Measurements from ENCODE around the gene RHOXF2. TPM values are rescaled to one million over a fixed set of nuclear protein-coding genes. Genes with fewer than 3 reads are reported as not detected.
"Not testable (repeated sequence)": the region's sequence is repeated elsewhere in the genome, so short reads cannot be mapped to it uniquely, and the experiment has no call there.

RHOXF2 gene
- polyA plus RNA-seq, 1 experiment = not detected

DNA sequence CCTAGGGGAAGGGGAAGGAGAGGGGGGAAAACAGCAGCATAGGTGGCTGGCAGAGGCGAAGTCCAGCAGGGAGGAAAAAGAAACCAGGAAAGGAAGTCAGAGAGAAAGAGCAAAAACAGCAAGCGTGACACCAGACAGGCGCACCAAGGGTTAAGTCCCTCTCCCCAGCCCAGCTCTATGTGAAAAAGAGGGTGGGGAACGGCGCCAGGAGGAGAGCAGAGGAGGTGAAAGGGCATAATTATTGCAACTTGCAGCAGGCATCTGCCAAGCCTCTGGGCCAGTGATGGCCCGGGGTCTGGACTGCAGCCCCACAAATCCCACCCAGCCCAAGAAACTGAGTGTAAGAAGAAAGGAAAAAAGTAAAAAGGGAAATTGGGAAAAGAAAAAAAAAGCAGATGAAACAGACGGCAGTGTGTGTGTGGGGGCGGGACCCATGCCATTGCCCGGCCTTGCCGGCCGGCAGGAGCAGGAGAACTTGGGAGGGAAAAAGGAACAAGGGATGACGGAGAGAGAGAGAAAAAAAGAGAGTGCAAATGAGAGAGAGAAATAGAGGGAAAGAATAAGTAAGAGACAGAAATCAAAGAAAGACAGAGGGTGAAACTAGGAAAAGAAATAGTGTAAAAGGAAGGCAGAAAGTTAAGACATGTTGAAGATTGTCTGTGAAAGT is 14.1 kb upstream of the RHOXF2 start:
- DNase-seq (ENCODE audit: low read depth) = no peak
- H3K4me3 ChIP-seq (ENCODE audit: low read depth, low read length) = no peak overlapping the region
- no peaks in the 10 kb centered on the region for H3K27me3 ChIP-seq (ENCODE audit: control insufficient read depth, insufficient read depth, low read length)
- H3K36me3 ChIP-seq (ENCODE audit: control insufficient read depth, insufficient read depth, low read length) = no peaks in the 10 kb centered on the region
- TF ChIP-seq, protein P1, sequence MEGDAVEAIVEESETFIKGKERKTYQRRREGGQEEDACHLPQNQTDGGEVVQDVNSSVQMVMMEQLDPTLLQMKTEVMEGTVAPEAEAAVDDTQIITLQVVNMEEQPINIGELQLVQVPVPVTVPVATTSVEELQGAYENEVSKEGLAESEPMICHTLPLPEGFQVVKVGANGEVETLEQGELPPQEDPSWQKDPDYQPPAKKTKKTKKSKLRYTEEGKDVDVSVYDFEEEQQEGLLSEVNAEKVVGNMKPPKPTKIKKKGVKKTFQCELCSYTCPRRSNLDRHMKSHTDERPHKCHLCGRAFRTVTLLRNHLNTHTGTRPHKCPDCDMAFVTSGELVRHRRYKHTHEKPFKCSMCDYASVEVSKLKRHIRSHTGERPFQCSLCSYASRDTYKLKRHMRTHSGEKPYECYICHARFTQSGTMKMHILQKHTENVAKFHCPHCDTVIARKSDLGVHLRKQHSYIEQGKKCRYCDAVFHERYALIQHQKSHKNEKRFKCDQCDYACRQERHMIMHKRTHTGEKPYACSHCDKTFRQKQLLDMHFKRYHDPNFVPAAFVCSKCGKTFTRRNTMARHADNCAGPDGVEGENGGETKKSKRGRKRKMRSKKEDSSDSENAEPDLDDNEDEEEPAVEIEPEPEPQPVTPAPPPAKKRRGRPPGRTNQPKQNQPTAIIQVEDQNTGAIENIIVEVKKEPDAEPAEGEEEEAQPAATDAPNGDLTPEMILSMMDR (IDR thresholded peaks at IDR 0.05; ENCODE audit: insufficient read depth, low read depth, low read length) = no peak
- POLR2A ChIA-PET = no interaction called here
- CTCF ChIA-PET = no interaction called here

DNA sequence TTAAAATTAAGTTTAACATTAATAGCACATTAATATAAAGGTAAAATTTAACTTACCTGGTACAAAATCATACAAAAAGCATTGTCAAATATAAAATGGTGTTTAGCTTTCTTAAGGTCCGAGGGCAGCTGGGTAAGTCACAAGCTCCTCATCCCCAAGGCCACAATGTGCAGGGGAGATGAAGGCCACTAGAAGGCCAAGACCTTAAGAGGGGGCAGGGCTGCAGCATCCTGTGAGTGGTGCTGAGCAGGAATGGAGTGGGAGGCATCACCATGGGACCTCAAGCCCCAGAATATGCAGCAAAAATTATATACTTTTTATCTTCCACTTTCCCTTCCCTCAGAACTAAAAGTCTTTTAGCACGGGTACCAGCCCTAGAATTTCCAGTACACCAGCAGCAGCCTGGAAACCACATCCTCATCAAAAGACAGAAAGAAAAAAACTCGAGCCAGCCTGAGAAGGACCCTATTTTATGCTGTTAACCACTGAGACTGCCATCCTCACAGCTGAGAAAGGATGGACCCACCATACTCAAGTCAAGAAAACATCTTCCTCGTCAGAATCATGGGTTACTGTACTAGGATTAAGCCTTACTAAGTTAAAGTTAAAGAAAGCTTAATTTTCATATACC is 13.0 kb upstream of the RHOXF2 start:
- ChIA-PET CTCF (no interaction called here), POLR2A (no interaction called here)
- Histone ChIP-seq H3K4me3 (ENCODE audit: low read depth, low read length) (no peak overlapping the region), H3K27me3 (ENCODE audit: control insufficient read depth, insufficient read depth, low read length) (no peaks in the 10 kb centered on the region), H3K36me3 (ENCODE audit: control insufficient read depth, insufficient read depth, low read length) (no peaks in the 10 kb centered on the region)
- no peak for DNase-seq (ENCODE audit: low read depth)
- TF ChIP-seq, protein P1 (IDR thresholded peaks at IDR 0.05; ENCODE audit: insufficient read depth, low read depth, low read length) = no peak

DNA sequence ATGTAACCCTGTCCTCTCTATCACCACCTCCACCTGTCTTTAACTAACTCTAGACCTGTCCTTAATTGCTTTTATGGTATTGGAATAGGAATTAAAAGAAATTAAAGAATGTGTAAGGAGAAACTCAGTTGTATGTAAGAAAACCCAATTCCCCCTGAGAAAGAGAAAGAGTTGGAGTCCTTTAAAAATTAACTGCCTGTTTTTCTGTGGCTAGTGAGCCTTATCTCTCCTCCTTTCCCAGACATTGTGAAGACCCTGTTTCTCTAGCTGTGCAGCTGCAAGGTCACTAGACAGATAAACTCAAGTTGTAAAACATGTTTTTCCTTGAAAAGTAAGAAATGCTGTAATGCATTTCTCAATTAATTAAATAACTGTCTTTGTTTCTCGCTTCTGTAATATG is 12.1 kb upstream of the RHOXF2 start:
- POLR2A ChIA-PET; CTCF ChIA-PET; DNase-seq (ENCODE audit: low read depth); H3K4me3 ChIP-seq (ENCODE audit: low read depth, low read length); H3K27me3 ChIP-seq (ENCODE audit: control insufficient read depth, insufficient read depth, low read length); H3K36me3 ChIP-seq (ENCODE audit: control insufficient read depth, insufficient read depth, low read length): not testable (repeated sequence)

DNA sequence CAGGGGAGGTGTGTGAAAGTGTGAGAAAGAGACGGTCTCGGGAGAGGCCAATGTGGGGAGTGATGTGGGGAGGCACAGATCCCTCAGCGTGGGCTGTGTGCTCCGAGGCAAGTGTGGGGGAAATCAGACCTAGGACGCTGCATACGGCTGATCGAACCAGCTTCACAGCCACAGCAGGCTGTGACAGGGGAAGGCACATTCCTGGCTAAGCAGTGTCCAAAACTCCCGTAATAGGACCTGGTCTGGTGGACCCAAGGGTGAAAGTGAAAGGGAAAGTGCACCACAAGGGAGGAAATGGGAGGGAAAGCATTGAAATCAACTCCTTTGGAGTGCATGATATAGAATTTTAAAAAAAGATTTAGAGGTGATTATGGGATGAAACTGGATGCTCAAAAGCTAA is 10.9 kb upstream of the RHOXF2 start:
- H3K36me3 ChIP-seq (ENCODE audit: control insufficient read depth, insufficient read depth, low read length) = no peaks in the 10 kb centered on the region
- TF ChIP-seq, protein P1 (IDR thresholded peaks at IDR 0.05; ENCODE audit: insufficient read depth, low read depth, low read length) = no peak
- ChIA-PET CTCF (no interaction called here), POLR2A (no interaction called here)
- DNase-seq (ENCODE audit: low read depth) = no peak
- H3K4me3 ChIP-seq (ENCODE audit: low read depth, low read length) = no peak overlapping the region
- no peaks in the 10 kb centered on the region for H3K27me3 ChIP-seq (ENCODE audit: control insufficient read depth, insufficient read depth, low read length)

DNA sequence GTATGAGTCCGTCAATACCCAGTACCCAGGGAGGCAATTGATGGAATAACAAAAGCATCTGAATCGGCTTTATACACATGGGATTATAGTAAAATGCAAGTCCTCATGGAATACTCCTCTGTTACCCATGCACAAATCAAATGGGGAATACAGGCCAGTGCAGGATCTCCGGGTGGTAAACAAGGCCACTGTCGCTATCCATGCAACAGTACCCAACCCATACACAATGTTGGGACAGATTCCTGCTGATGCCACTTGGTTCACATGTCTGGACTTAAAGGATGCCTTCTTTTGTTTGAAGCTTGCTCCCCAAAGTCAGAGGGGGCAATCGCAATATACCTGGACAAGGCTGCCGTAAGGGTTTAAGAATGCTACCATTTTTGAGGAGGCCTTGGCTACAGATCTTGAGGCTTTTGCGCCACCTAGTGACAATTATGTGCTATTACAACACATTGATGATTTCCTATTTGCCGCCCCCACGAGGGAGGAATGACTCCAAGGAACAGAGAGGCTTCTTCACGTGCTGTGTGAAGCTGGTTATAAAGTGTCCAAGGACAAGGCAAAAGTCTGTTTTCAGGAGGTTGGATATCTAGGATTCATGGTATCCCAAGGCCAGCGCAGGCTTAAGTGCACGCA is 8.2 kb upstream of the RHOXF2 start:
- DNase-seq (ENCODE audit: low read depth); H3K27me3 ChIP-seq (ENCODE audit: control insufficient read depth, insufficient read depth, low read length); CTCF ChIA-PET; H3K36me3 ChIP-seq (ENCODE audit: control insufficient read depth, insufficient read depth, low read length); POLR2A ChIA-PET; H3K4me3 ChIP-seq (ENCODE audit: low read depth, low read length): not testable (repeated sequence)

DNA sequence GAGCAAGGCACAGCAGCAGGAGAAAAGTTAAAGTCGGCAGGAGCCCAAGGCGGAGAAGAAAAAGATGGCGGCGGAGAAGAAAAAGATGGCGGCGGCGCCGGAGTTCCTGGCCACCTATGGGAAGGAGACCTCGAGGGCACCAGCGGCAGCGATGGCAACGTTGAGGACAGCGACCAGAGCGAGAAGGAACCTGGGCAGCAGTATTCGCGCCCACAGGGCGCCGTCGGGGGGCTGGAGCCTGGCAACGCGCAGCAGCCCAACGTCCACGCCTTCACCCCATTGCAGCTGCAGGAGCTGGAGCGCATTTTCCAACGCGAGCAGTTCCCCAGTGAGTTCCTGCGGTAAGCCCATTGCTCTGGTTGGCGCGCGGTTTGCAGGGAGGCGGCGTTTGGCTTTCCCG is 673 bp downstream of the RHOXF2 start:
- not testable (repeated sequence) for H3K27me3 ChIP-seq (ENCODE audit: control insufficient read depth, insufficient read depth, low read length)

DNA sequence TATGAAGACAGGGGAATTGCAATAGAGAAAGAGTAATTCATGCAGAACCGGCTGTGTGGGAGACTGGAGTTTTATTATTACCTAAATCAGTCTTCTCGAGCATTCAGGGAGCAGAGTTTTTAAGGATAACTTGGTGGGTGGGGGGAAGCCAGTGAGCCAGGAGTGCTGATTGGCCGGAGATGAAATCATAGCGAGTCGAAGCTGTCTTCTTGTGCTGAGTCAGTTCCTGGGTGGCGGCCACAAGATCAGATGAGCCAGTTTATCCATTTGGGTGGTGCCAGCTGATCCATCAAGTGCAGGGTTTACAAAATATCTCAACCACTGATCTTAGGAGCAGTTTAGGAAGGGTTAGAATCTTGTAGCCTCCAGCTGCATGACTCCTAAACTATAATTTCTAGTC is 34.8 kb downstream of the RHOXF2 start:
- POLR2A ChIA-PET; DNase-seq (ENCODE audit: low read depth); H3K36me3 ChIP-seq (ENCODE audit: control insufficient read depth, insufficient read depth, low read length); H3K27me3 ChIP-seq (ENCODE audit: control insufficient read depth, insufficient read depth, low read length); CTCF ChIA-PET; H3K4me3 ChIP-seq (ENCODE audit: low read depth, low read length): not testable (repeated sequence)

More for the DNA sequence above, 673 bp downstream of the RHOXF2 start:
- POLR2A ChIA-PET; CTCF ChIA-PET; DNase-seq (ENCODE audit: low read depth); H3K4me3 ChIP-seq (ENCODE audit: low read depth, low read length); H3K36me3 ChIP-seq (ENCODE audit: control insufficient read depth, insufficient read depth, low read length): not testable (repeated sequence)

DNA sequence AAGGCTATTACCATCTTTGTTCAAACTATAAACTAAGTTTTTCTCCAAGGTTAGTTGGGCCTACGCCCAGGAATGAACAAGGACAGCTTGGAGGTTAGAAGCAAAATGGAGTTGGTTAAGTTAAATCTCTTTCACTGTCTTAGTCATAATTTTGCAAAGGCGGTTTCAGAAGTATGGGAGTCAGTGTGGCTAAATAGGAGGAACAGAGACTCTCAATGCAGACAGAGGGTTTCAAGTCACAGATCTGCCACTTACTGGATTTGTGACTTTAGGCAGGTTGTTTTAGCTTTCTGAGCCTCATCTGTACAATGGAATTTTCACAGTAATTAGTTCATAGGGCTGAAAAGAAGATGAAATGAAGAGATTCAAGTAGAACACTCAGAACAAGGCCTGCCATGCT is 35.3 kb downstream of the RHOXF2 start:
- H3K36me3 ChIP-seq (ENCODE audit: control insufficient read depth, insufficient read depth, low read length); H3K27me3 ChIP-seq (ENCODE audit: control insufficient read depth, insufficient read depth, low read length); DNase-seq (ENCODE audit: low read depth); CTCF ChIA-PET; H3K4me3 ChIP-seq (ENCODE audit: low read depth, low read length); POLR2A ChIA-PET: not testable (repeated sequence)

DNA sequence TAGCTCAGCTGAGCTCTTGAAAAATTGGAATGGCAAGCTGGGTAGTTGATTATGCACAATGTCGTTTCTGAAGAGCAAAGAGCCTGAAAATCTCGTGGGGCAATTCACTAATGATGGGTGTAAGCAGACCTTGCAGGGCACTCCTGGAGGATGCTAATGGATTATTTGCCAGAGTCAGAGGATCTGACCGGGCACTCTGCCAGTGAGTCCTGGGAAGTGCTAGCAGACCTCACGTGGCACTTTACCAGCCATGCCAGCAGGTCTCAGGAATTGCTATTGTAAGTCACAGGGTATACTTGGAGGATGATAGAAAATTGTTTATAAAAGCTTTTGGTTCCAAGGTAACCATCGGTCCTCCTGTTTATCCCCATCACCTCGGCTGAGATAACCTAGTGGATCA is 37.4 kb downstream of the RHOXF2 start:
- H3K27me3 ChIP-seq (ENCODE audit: control insufficient read depth, insufficient read depth, low read length); POLR2A ChIA-PET; H3K36me3 ChIP-seq (ENCODE audit: control insufficient read depth, insufficient read depth, low read length); DNase-seq (ENCODE audit: low read depth); CTCF ChIA-PET; H3K4me3 ChIP-seq (ENCODE audit: low read depth, low read length): not testable (repeated sequence)

DNA sequence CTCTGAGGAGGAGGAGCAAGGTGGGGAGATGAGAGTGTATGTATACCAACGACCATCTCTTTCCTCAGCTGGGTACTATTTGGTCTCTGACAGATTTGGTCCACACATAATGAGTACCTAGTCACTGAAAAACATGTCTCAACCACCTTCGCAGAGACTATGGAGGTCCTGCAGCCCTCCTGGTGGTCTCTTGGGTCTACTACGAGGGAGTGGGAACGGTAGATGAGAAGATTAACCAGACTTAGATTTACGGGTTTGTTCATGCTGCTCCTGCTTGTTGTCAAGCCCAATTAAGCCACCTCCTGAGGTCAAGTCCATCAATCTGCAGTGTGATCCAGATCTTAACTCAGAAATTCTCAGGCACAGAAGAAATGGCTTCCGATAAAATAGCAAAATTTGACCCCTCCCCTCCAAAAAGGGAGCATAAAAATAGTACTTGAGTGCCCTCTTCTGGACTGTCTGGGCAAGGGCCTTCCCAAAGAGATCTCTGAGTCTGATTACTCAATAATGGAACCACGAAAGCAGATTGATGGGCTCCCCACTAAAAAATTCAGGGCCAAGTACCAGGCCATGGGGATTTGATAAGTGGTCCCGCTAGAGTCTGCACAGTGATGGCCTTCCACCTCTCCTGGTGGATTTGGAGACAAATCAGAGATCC is 38.3 kb downstream of the RHOXF2 start:
- H3K36me3 ChIP-seq (ENCODE audit: control insufficient read depth, insufficient read depth, low read length); CTCF ChIA-PET; H3K27me3 ChIP-seq (ENCODE audit: control insufficient read depth, insufficient read depth, low read length); POLR2A ChIA-PET; DNase-seq (ENCODE audit: low read depth); H3K4me3 ChIP-seq (ENCODE audit: low read depth, low read length): not testable (repeated sequence)
